Right cardiac atrium (tissue), 5 donors: Measurements from ENCODE around the gene AGAP1. TPM values are rescaled to one million over a fixed set of nuclear protein-coding genes. Genes with fewer than 3 reads are reported as not detected.
A peak's percentile ranks its signal among the peaks of the same experiment; 100 is the strongest.

Source experiments
- ATAC-seq, 2 donors: fragments of 200-7000 bp; cut with Tn5 transposase; one replicate each; pipeline versions ENCODE4 v1.8.0 to v1.9.1; 2020; ENCODE audit warnings: moderate library complexity in 2 of 2, mild to moderate bottlenecking in 1 of 2
- DNase-seq, 3 donors: peaks; one replicate each; pipeline ENCODE4 v3.0.0-alpha.2; 2020
- H3K27ac ChIP-seq: one replicate; pipeline ENCODE4 v1.5.1; 2013; ENCODE audit warnings: mild to moderate bottlenecking, low read length, control low read depth, moderate library complexity
- H3K27me3 ChIP-seq: one replicate; pipeline ENCODE4 v1.6.1; 2013; ENCODE audit not compliant: control insufficient read depth, insufficient read depth
- H3K4me1 ChIP-seq: one replicate; pipeline ENCODE4 v1.6.1; 2013; ENCODE audit warnings: low read length; ENCODE audit not compliant: control insufficient read depth, insufficient read depth
- H3K4me3 ChIP-seq: one replicate; pipeline ENCODE4 v1.5.1; 2013; ENCODE audit warnings: low read length, control low read depth
- H3K9me3 ChIP-seq: one replicate; pipeline ENCODE4 v1.6.1; 2013; ENCODE audit warnings: low read length; ENCODE audit not compliant: control insufficient read depth
- WGBS: extraction: QIAGEN DNeasy Blood & Tissue Kit; methylation state at CpG from one replicate; pipeline ENCODE4 v1.1.7; 2013; 5-methylcytosine and 5-hydroxymethylcytosine counted together
- intact Hi-C, 4 donors: fragments of 100-400 bp; cut with DNase I; formaldehyde crosslinking; loops; one replicate each; pipeline versions ENCODE4 v1.11.0 to v1.14.0; 2022 to 2023
- long read RNA-seq, 4 donors: library from polyadenylated mRNA; unstranded; transcript quantifications; one replicate each; pipeline ENCODE4 v2.0.0, GENCODE V29; 2020 to 2021
- polyA plus RNA-seq: library from polyadenylated mRNA; stranded (reverse); fragments of 200-250 nt; gene quantifications from one replicate; pipeline ENCODE4 v1.2.3, GENCODE V29; 2013
- total RNA-seq, 4 donors: library from RNA; stranded (reverse); fragmentation: NEBNext Ultra II Directional; extraction: Animal tissue kit (Norgen Biotek cat#: 25700); gene quantifications; one replicate each; pipeline ENCODE4 v1.2.1, GENCODE V29; 2021
- donor health status: healthy with polysubstance abuse.
- donor health status: DM: no; HTN: yes; CAD: no.
- donor health status: DM: no; HTN: no; CAD: no.
- donor health status: DM: no; HTN: yes; CAD: no; lungs with severe emphysema.
- donor health status: DM: yes; HTN: yes; CAD: no.

Gene AGAP1
- total RNA-seq (10 to 100 TPM; 22.5 to 25.3 (median 23.3) TPM), polyA plus RNA-seq (10.5 TPM)
- long read RNA-seq, donor 1, partial matches to known transcripts: 3 of 22 reads
- long read RNA-seq, donor 1, other reads (novel, unspliced or antisense): 19 of 22 reads
- long read RNA-seq, donor 2, full-length matches to known transcripts: 1 of 8 reads
- long read RNA-seq, donor 2, partial matches to known transcripts: 0 of 8 reads
- long read RNA-seq, donor 2, other reads (novel, unspliced or antisense): 7 of 8 reads
- long read RNA-seq, donor 3, partial matches to known transcripts: 9 of 28 reads
- long read RNA-seq, donor 3, other reads (novel, unspliced or antisense): 19 of 28 reads
- long read RNA-seq, donor 4, partial matches to known transcripts: 3 of 11 reads
- long read RNA-seq, donor 4, other reads (novel, unspliced or antisense): 8 of 11 reads

DNA sequence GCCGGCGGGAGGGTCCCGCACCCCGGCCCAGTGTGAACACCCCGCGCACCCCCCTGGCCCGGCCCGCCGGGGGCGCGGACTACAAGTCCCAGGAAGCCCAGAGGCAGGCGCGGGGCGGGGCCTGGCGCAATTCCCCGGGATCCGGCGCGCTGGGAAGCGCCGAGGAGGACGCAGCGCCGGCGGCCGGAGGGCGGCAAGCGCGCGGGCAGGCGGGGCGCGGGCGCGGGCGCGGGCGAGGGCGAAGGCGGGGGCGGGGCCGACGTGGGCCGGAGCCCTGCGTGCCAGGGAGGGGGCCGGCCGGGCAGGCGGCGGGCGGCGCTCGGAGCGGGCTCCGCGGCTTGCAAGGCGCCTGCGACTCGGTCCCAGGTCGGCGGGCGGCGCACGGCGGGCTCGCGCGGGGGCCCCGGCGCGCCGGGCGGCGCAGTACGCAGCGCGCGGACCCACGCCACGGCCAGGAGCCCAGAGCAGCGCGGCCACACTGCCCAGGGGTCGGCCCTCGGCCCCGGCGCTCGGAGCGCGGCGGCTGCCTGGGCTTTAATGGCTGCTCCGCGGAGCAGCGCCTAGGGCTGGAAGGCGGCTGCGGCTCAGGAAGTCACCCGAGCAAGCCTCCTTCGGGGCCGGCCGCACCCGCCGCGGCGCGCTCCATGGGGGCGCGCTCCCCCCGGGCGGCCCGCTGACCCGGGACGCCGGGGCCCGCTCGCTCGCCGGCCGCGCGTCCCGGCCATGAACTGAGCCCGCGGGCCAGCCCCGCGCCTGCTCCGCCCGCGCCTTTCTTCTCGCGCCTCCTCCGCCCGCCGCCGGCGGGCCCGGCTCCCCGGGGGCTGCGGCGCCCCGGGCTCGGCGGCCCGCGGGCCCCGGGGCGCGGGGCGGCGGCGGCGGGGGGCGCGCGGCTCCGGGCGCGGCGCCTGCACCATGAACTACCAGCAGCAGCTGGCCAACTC is at the start of gene AGAP1:
TSS of gene AGAP1 (plus strand) at position 269 of the 941 bp plus-strand sequence.
- peak; percentile 92 to 97 (median 97) for DNase-seq
- WGBS: under 1% methylated on average over 156 of the region's 156 CpGs
- peak within 1 kb of the TSS; percentile 84 for H3K27ac ChIP-seq
- peak within 1 kb of the TSS; percentile 96 for H3K4me3 ChIP-seq
- H3K4me1 ChIP-seq: peaks cover 7% of the 10 kb centered on the region
- no peaks in the 10 kb centered on the region for H3K27me3 ChIP-seq
- peak; percentile 93 to 95 for ATAC-seq
- intact Hi-C loops: loop anchor here in 1 of 4 donors (10.0 kb wide), 1 partner anchor 101 kb away; no protein-coding TSS in a partner anchor
- H3K9me3 ChIP-seq: no peaks in the 10 kb centered on the region

DNA sequence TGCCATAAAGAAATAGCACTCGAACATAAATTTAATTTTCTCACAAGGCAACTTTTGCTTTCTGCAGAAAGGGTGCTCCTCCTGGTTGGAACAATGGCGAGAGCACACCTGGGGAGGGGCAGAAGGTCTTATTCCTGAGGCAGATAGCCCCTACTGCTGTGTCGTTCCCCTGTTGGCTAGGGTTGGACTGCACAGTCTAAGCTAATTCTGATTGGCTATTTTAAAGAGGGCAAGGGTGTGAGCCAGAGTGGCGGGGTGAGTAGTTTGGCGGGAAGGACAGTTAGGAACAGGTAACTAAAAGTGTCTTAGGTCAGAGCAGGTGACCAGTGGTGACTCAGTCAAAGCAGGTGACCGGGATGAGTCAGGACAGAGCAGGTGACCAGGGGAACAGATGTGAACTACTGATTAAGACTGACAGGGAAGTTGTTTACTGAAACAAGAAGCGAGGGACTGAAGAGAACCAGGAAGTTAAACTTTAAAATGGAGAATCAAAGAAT is 49.7 kb upstream of the AGAP1 start:
- intact Hi-C loops: no loop called here
- Histone ChIP-seq H3K4me3 (no peak overlapping the region), H3K4me1 (no peaks in the 10 kb centered on the region), H3K27ac (no peak overlapping the region), H3K27me3 (no peaks in the 10 kb centered on the region), H3K9me3 (no peaks in the 10 kb centered on the region)
- ATAC-seq (no peak), DNase-seq (no peak)
- WGBS: 87% methylated on average over 7 of the region's 7 CpGs

DNA sequence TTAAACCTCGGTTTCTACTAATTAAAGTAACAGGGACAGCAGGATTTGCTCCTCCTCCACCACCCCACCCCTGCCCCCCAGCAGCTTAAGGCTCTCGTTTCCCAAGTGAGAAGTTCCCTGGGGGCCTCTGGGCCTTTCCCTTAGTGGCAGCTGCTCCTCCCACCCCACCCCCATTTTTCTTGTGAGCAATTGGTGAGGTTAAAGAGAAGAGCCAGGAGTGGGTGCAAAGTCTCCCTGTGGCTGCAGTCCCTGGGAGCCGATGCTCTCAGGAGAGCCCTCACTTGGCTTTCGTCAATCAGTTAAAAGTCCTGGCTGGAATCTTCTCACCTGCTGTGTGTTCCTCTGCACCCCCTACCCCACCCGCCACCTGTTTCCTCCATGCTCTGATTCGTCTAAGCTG is 48.7 kb upstream of the AGAP1 start:
- ATAC-seq: no peak
- DNase-seq: no peak
- H3K9me3 ChIP-seq: no peaks in the 10 kb centered on the region
- no peaks in the 10 kb centered on the region for H3K27me3 ChIP-seq
- intact Hi-C loops: no loop called here
- H3K27ac ChIP-seq: no peak overlapping the region
- 65% methylated on average over 6 of the region's 6 CpGs for WGBS
- no peak overlapping the region for H3K4me3 ChIP-seq
- no peaks in the 10 kb centered on the region for H3K4me1 ChIP-seq

DNA sequence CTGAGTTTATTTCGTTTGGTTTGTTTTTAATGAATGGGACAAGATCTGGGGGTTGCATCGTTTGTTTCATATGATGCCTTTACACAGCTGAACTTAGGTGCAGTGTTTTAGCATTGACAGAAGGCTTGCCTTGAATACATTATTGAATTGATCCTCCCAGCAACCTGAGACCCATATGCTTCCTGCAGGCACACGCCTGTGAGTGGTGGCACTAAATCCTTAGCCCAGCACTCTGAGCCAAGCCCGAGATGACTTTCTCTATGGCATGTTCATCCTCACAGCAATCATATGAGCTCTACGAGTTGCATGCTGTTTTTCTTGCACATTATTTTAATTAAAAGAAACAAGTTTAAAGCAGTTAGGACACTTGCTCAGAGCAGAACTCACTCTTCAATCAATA is 47.8 kb upstream of the AGAP1 start:
- ATAC-seq (no peak), DNase-seq (no peak)
- intact Hi-C loops: no loop called here
- Histone ChIP-seq H3K27ac (no peak overlapping the region), H3K9me3 (no peaks in the 10 kb centered on the region), H3K4me1 (no peaks in the 10 kb centered on the region), H3K27me3 (no peaks in the 10 kb centered on the region), H3K4me3 (no peak overlapping the region)
- 86% methylated on average over 5 of the region's 5 CpGs for WGBS

DNA sequence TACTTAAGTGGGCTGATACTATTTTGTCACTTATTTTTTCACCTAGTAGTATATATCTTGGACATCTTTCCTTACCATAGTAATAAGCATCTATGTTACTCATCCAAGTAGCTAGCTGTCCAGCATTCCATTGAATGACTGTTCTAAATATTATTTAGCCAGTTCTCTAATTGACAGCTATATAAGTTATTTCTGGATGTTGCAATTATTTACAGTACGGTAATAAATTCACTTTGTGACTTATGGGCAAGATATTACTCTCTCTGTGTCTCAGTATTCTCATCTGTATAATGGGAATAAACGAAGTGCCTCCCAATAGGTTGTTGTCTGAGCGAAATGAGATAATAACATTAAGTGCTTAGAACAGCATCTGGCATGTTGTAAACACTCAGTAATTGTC is 46.6 kb upstream of the AGAP1 start:
- 89% methylated on average over 3 of the region's 3 CpGs for whole genome bisulfite sequencing
- H3K27me3 ChIP-seq: no peaks in the 10 kb centered on the region
- ATAC-seq: no peak
- H3K4me3 ChIP-seq: no peak overlapping the region
- intact Hi-C loops: no loop called here
- H3K27ac ChIP-seq: no peak overlapping the region
- H3K4me1 ChIP-seq: no peaks in the 10 kb centered on the region
- no peak for DNase-seq
- H3K9me3 ChIP-seq: no peaks in the 10 kb centered on the region

DNA sequence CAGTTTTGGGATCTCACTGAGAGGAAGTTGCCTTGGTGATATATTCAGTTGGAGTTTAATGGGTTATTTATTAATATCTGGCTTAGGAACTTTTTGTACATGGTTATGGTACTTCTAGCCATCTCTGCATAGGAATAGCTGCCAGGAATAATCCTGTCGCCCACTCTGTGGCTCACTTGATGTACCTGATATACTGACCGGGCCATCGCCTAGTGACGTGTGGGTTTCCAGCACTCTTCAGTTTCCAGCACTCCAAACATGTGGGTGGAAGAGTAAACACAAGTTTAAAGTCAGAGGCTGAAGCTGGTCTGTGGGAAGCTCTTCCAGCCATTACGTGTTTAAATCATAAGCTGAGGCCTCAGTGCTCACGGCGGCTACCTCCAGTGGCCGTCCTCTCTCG is 44.3 kb upstream of the AGAP1 start:
- 77% methylated on average over 9 of the region's 9 CpGs for WGBS

DNA sequence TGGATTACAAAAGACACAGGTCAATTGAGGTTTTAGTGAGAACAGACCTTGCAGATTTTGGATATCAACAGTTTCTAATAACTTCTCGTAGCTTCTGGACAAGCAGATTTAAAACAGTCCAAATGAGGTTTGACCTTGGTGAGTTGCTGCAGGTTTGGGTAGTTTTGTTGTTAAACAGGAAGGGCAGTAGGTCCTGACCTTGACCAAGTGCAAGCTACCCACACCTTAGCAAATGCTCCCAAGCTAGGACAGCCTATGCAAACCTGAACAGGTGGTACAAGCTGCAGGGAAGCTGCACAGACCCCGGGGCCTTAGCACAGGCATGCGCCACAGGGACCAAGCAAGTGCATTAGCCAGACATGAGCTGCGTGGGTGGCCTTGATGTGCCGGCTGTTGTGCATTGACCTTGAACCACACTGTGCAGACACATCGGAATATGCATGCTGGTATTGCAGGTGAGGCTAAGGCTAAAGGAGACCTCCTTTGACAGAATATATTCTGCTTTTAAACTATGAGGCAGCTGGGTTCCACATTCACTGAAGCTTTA is 40.2 kb upstream of the AGAP1 start:
- Histone ChIP-seq H3K4me1 (no peaks in the 10 kb centered on the region), H3K9me3 (no peaks in the 10 kb centered on the region), H3K27me3 (no peaks in the 10 kb centered on the region), H3K4me3 (no peak overlapping the region), H3K27ac (no peak overlapping the region)
- ATAC-seq: no peak
- DNase-seq: no peak
- 96% methylated on average over 6 of the region's 6 CpGs for WGBS
- intact Hi-C loops: no loop called here

More for the DNA sequence above, 44.3 kb upstream of the AGAP1 start:
- Histone ChIP-seq H3K9me3 (no peaks in the 10 kb centered on the region), H3K4me3 (no peak overlapping the region), H3K27ac (no peak overlapping the region), H3K27me3 (no peaks in the 10 kb centered on the region), H3K4me1 (no peaks in the 10 kb centered on the region)
- ATAC-seq: no peak
- intact Hi-C loops: no loop called here
- no peak for DNase-seq

DNA sequence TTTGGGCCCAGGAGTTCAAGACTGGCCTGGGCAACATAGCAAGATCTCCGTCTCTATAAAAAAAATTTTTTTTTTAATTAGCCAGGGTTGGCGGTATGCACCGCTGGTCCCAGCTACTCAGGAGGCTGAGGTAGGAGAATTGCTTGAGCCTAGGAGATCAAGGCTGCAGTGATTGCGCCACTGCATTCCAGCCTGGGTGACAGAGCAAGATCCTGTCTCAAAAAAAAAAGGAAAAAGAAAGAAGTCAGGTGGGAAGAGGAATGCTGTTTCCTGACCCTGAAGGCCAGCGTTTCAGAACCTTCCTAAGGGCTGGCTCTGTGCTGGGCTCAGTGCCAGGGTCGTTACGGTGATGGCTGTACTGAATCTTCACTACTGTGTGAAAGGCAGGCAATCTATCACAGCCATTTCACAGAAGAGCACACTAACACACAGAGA is 35.0 kb upstream of the AGAP1 start:
- peak in 1 of 3 donors; percentile 60 for DNase-seq
- no peak for ATAC-seq
- H3K9me3 ChIP-seq: no peaks in the 10 kb centered on the region
- no peak overlapping the region for H3K27ac ChIP-seq
- no peaks in the 10 kb centered on the region for H3K27me3 ChIP-seq
- intact Hi-C loops: no loop called here
- H3K4me1 ChIP-seq: no peaks in the 10 kb centered on the region
- H3K4me3 ChIP-seq: no peak overlapping the region
- 54% methylated on average over 7 of the region's 7 CpGs for WGBS

DNA sequence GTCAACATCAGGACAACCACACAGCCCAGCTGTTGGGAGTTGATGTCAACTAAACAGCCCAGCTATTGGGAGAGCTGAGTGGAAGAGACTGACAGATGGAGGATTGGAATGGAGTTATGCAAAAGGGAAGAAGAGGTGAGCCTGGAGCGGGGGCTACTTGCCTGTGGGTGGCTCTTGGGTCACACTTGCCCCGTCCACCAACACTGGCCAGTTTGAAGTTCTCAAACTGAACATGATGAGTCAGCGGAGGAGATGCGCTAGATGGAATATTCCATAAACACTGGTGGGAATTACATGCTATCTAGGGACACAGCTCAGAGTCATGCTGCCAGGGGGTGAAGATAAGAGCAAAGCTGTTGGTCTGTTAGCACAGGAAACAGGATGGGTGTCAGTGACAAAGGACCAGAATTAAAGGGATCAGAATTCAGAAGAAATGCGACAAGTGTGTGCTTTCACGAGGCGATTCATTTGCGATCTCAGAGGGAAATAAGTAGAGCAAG is 33.2 kb upstream of the AGAP1 start:
- H3K27ac ChIP-seq: no peak overlapping the region
- WGBS: 50% methylated on average over 8 of the region's 8 CpGs
- ATAC-seq (peak in 1 of 2 donors; percentile 48), DNase-seq (no peak)
- H3K27me3 ChIP-seq: no peaks in the 10 kb centered on the region
- no peaks in the 10 kb centered on the region for H3K9me3 ChIP-seq
- intact Hi-C loops: no loop called here
- H3K4me1 ChIP-seq: peaks cover 5% of the 10 kb centered on the region
- H3K4me3 ChIP-seq: no peak overlapping the region

DNA sequence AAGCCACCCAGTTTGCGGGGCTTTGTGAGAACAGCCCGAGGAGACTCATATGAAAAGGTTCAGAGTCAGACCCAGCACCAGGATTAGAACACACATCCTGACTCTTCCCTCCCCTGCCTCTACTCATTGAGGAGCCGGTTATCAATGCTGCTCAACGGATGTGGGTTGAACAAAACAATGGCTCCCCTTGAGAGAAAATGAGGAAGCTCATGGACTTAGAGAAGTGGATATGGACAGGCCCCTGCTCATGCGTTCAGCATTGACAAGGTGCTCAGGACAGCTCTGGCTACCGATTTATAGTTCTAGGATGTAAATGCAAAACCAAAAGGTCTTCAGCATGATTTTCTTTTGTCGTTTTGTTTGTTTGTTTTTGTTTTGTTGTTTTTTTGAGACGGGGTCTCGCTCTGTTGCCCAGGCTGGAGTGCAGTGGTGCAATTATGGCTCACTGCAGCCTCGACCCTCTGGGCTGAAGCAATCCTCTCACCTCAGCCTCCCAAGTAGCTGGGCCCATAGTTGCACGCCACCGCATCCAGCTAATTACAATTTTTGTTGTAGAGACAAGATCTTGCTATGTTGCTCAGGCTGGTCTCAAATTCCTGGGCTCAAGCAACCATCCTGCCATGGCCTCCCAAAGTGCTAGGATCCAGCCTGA is 32.0 kb upstream of the AGAP1 start:
- Histone ChIP-seq H3K27ac (no peak overlapping the region), H3K9me3 (no peaks in the 10 kb centered on the region), H3K4me1 (peaks cover 5% of the 10 kb centered on the region), H3K27me3 (no peaks in the 10 kb centered on the region), H3K4me3 (no peak overlapping the region)
- intact Hi-C loops: no loop called here
- 91% methylated on average over 12 of the region's 12 CpGs for WGBS
- DNase-seq: no peak
- no peak for ATAC-seq
